HepG2 (cell line): Measurements from ENCODE around the gene ZFYVE28. TPM values are rescaled to one million over a fixed set of nuclear protein-coding genes. Genes with fewer than 3 reads are reported as not detected.
A peak's percentile ranks its signal among the peaks of the same experiment; 100 is the strongest.

Source experiments
- ADNP ChIP-seq: sonication (generic); formaldehyde crosslinking; IDR thresholded peaks from 2 replicates; pipeline ENCODE4 v1.4.0; 2020; ENCODE audit warnings: missing genetic modification reagents
- BHLHE40 ChIP-seq: IDR thresholded peaks from 2 replicates; pipeline ENCODE4 v1.6.1; 2011; ENCODE audit warnings: low read length, improper control_type of control experiment
- CBX2 ChIP-seq, 2 experiments: fragments of 200-600 bp in 1 of 2; sonication (generic); formaldehyde crosslinking in 1 of 2; IDR thresholded peaks; 2 replicates each; pipeline versions ENCODE4 v1.7.0 to v1.8.1; 2018 to 2022; ENCODE audit warnings: low read depth in 2 of 2, low read length in 1 of 2, mild to moderate bottlenecking in 1 of 2, missing genetic modification reagents in 1 of 2
- CCDC6 ChIP-seq: sonication (generic); formaldehyde crosslinking; IDR thresholded peaks from 2 replicates; pipeline ENCODE4 v1.8.1; 2022; ENCODE audit warnings: mild to moderate bottlenecking, missing genetic modification reagents, moderate library complexity
- EED ChIP-seq: sonication (generic); formaldehyde crosslinking; IDR thresholded peaks from 2 replicates; pipeline ENCODE4 v1.5.0; 2020; ENCODE audit warnings: mild to moderate bottlenecking, missing genetic modification reagents
- HES4 ChIP-seq: sonication (generic); formaldehyde crosslinking; IDR thresholded peaks from 2 replicates; pipeline ENCODE4 v1.9.0; 2021; ENCODE audit warnings: mild to moderate bottlenecking, missing genetic modification reagents, borderline replicate concordance
- HNRNPH1 ChIP-seq: fragments of 200-400 bp; formaldehyde crosslinking; optimal IDR thresholded peaks from 2 replicates; pipeline ENCODE3; 2017; ENCODE audit warnings: mild to moderate bottlenecking, low read depth, low read length
- JUND ChIP-seq: sonication (generic); formaldehyde crosslinking; IDR thresholded peaks from 2 replicates; pipeline ENCODE4 v1.8.0; 2022; ENCODE audit warnings: mild to moderate bottlenecking, missing genetic modification reagents
- NCOR1 ChIP-seq: fragments of 200-600 bp; sonication (generic); IDR thresholded peaks from 2 replicates; pipeline ENCODE4 v1.7.0; 2017; ENCODE audit warnings: antibody characterized with exemption, low read length, borderline replicate concordance
- SNAPC4 ChIP-seq: sonication (generic); formaldehyde crosslinking; IDR thresholded peaks from 2 replicates; pipeline ENCODE4 v1.4.0; 2020; ENCODE audit warnings: mild to moderate bottlenecking, missing genetic modification reagents
- SNRNP70 ChIP-seq: fragments of 200-400 bp; formaldehyde crosslinking; IDR thresholded peaks from 2 replicates; pipeline ENCODE4 v1.6.1; 2017; ENCODE audit warnings: mild to moderate bottlenecking, low read depth, low read length, moderate library complexity
- SP2 ChIP-seq: sonication (generic); formaldehyde crosslinking; IDR thresholded peaks from 2 replicates; pipeline ENCODE4 v1.5.1; 2020; ENCODE audit warnings: mild to moderate bottlenecking, missing genetic modification reagents
- ZEB1 ChIP-seq: IDR thresholded peaks from 2 replicates; pipeline ENCODE4 v1.6.1; 2012; ENCODE audit warnings: mild to moderate bottlenecking, low read depth, inconsistent platforms; ENCODE audit not compliant: insufficient replicate concordance
- ZFP41 ChIP-seq: sonication (generic); formaldehyde crosslinking; IDR thresholded peaks from 2 replicates; pipeline ENCODE4 v1.4.0; 2020; ENCODE audit warnings: mild to moderate bottlenecking, missing genetic modification reagents, borderline replicate concordance
- ZIK1 ChIP-seq: sonication (generic); formaldehyde crosslinking; IDR thresholded peaks from 2 replicates; pipeline ENCODE4 v1.5.0; 2020; ENCODE audit warnings: mild to moderate bottlenecking, low read depth, missing genetic modification reagents, borderline replicate concordance
- ZMAT5 ChIP-seq: sonication (generic); formaldehyde crosslinking; IDR thresholded peaks from 2 replicates; pipeline ENCODE4 v1.5.0; 2020; ENCODE audit warnings: mild to moderate bottlenecking, low read depth, missing genetic modification reagents, borderline replicate concordance
- ZNF264 ChIP-seq: sonication (generic); formaldehyde crosslinking; IDR thresholded peaks from 2 replicates; pipeline ENCODE4 v1.4.0; 2020; ENCODE audit warnings: missing genetic modification reagents
- ZNF816 ChIP-seq: sonication (generic); formaldehyde crosslinking; IDR thresholded peaks from 2 replicates; pipeline ENCODE4 v1.8.0; 2022; ENCODE audit warnings: missing genetic modification reagents, mild to moderate bottlenecking, borderline replicate concordance
- ZNF891 ChIP-seq: sonication (generic); formaldehyde crosslinking; IDR thresholded peaks from 2 replicates; pipeline ENCODE4 v1.5.0; 2020; ENCODE audit warnings: mild to moderate bottlenecking, missing genetic modification reagents
- ZSCAN25 ChIP-seq: sonication (generic); formaldehyde crosslinking; IDR thresholded peaks from 2 replicates; pipeline ENCODE4 v1.8.0; 2022; ENCODE audit warnings: mild to moderate bottlenecking, missing genetic modification reagents
- polyA plus RNA-seq, 8 experiments: library from polyadenylated mRNA; depleted of rRNA in 3 of 8; stranded (reverse) in 7 of 8; unstranded in 1 of 8; fragments of >200 nt; fragmentation: Illumina TruSeq in 4 of 8; extraction: Trizol in 4 of 8; gene quantifications; 2 replicates each; pipeline versions ENCODE4 v1.2.1 to v1.2.3, GENCODE V29; 2011 to 2016; ENCODE audit warnings: low read depth in 4 of 8, missing spikeins in 1 of 8, mixed read lengths in 1 of 8; ENCODE audit not compliant: insufficient read depth in 1 of 8
- total RNA-seq, 5 experiments: library from RNA; depleted of rRNA; stranded (reverse); fragments of >200 nt; fragmentation: Illumina TruSeq; extraction: Trizol; gene quantifications; 2 replicates each; pipeline ENCODE4 v1.2.3, GENCODE V29; 2016; ENCODE audit warnings: low read depth in 1 of 5
- TF ChIP-seq, protein P1 (sequence below): sonication (generic); formaldehyde crosslinking; conservative IDR thresholded peaks from 2 replicates; pipeline ENCODE4 v1.4.0; 2020; ENCODE audit warnings: missing genetic modification reagents

Gene ZFYVE28
- total and polyA plus RNA-seq, 2 of the 13 experiments (the other 11 are each of a cell fraction or from before 2014, with no cell fraction given): 0.12 to 0.22 TPM

DNA sequence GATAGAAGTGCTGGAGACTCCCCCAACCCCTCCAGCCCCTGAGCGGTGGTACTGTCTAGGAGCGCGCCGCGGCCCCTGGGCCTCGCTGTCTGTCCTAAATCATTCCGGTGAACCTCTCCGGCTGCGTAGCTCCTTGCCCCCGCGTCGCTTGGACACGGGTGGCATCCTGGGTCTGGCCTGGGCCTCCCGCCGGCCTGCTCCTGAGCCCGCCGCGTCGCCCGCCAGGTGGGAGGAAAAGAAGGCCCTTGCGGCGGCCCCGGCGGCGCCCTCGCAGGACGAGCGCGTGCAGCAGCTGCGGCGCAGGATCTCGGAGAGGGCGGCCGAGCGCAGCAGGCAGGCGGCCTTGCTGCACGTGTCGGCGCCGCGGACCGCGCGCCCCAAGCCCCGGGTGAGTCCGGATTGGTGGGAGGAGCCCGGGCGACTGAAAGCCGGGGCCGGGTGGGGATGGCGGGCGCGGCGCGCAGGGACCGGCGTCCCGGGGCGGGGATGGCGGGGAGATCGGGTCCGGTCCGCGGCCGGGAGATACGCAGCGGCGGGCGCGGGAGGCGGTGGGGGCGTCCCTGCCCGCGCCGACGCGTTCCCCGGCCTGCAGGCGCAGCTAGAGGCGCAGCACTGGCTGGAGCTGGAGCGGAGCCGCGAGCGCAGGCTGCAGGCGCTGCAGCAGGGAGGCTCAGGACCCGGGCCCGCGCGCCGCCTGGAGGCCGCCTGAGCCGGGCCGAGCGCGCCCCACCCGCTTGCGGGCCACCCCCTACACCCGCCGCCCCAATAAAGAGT is 44.0 kb upstream of the ZFYVE28 start (continued):
- TF ChIP-seq ZIK1 (CRISPR knock-in tag) (peak; percentile 83; the same call in 1 of the 2 replicates), SNAPC4 (no peak), ZNF264 (CRISPR knock-in tag) (no peak), ADNP (CRISPR knock-in tag) (no peak), HES4 (CRISPR knock-in tag) (peak; percentile 86), ZNF891 (CRISPR knock-in tag) (no peak), SNRNP70 (no peak), BHLHE40 (peak; percentile 68), SP2 (CRISPR knock-in tag) (no peak), NCOR1 (no peak), ZFP41 (CRISPR knock-in tag) (no peak), HNRNPH1 (no peak), JUND (CRISPR knock-in tag) (no peak), ZEB1 (no peak), ZSCAN25 (CRISPR knock-in tag) (no peak), CCDC6 (CRISPR knock-in tag) (peak; percentile 92; the same call in 1 of the 2 replicates), ZMAT5 (no peak), CBX2 (IDR thresholded peaks at IDR 0.05; ENCODE audit: low read depth, low read length) (no peak), CBX2 (CRISPR knock-in tag; IDR thresholded peaks at IDR 0.05; ENCODE audit: low read depth) (peak; percentile 87; the same call in 1 of the 2 replicates), EED (CRISPR knock-in tag) (peak; percentile 87; the same call in 1 of the 2 replicates), ZNF816 (CRISPR knock-in tag) (peak; percentile 53; the same call in 1 of the 2 replicates)
- TF ChIP-seq, protein P1, sequence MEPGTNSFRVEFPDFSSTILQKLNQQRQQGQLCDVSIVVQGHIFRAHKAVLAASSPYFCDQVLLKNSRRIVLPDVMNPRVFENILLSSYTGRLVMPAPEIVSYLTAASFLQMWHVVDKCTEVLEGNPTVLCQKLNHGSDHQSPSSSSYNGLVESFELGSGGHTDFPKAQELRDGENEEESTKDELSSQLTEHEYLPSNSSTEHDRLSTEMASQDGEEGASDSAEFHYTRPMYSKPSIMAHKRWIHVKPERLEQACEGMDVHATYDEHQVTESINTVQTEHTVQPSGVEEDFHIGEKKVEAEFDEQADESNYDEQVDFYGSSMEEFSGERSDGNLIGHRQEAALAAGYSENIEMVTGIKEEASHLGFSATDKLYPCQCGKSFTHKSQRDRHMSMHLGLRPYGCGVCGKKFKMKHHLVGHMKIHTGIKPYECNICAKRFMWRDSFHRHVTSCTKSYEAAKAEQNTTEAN (CRISPR knock-in tag): peak; percentile 88
